ENCODE results near the gene USP33. TPM values are rescaled to one million over a fixed set of nuclear protein-coding genes. Genes with fewer than 3 reads are reported as not detected.

The USP33 gene
- total RNA-seq, 1 experiment from 2014 or later: 61.6 TPM

- no peak for TF ChIP-seq ZNF512 (CRISPR knock-in tag; IDR thresholded peaks at IDR 0.05; ENCODE audit: borderline replicate concordance)
Observed at GRCh38 chr1:77718181-77718580, 41.5 kb downstream of the USP33 start (continued).

- Mint-ChIP-seq H3K4me3 (no peak overlapping the region), H3K9me3 (no peaks in the 10 kb centered on the region), H3K27ac (no peak overlapping the region), H3K27me3 (ENCODE audit: low read depth) (no peaks in the 10 kb centered on the region), H3K36me3 (peaks cover 47% of the 10 kb centered on the region), H3K4me1 (no peaks in the 10 kb centered on the region)
- POLR2A ChIA-PET: no interaction called here
- DNase-seq (ENCODE audit: low spot score): no peak
- ATAC-seq: no peak
- TF ChIP-seq SP1 (CRISPR knock-in tag; conservative IDR thresholded peaks at IDR 0.05): no peak
- TF ChIP-seq ATF3 (CRISPR knock-in tag; conservative IDR thresholded peaks at IDR 0.05): no peak
- TF ChIP-seq ZNF121 (CRISPR knock-in tag; IDR thresholded peaks at IDR 0.05): peak; percentile 62; the same call in 1 of the 2 replicates
- no peak for TF ChIP-seq GTF2I (CRISPR knock-in tag; conservative IDR thresholded peaks at IDR 0.05)
- no peak for TF ChIP-seq FOXP1 (CRISPR knock-in tag; IDR thresholded peaks at IDR 0.05; ENCODE audit: borderline replicate concordance)
- no peak for TF ChIP-seq ZBTB43 (CRISPR knock-in tag; IDR thresholded peaks at IDR 0.05)
- CTCF ChIA-PET: no interaction called here
Observed at GRCh38 chr1:77716065-77716464, 43.6 kb downstream of the USP33 start.

- ATAC-seq: no peak
- no peaks in the 10 kb centered on the region for H3K27me3 Mint-ChIP-seq (ENCODE audit: low read depth)
- POLR2A ChIA-PET: no interaction called here
- H3K27ac Mint-ChIP-seq: no peak overlapping the region
- H3K4me1 Mint-ChIP-seq: no peaks in the 10 kb centered on the region
- H3K4me3 Mint-ChIP-seq: no peak overlapping the region
- H3K36me3 Mint-ChIP-seq: peaks cover 22% of the 10 kb centered on the region
- CTCF ChIA-PET: no interaction called here
- no peaks in the 10 kb centered on the region for H3K9me3 Mint-ChIP-seq
- no peak for DNase-seq (ENCODE audit: low spot score)
- TF ChIP-seq ESRRA (CRISPR knock-in tag; IDR thresholded peaks at IDR 0.05; ENCODE audit: borderline replicate concordance): no peak
- TF ChIP-seq NR1H2 (CRISPR knock-in tag; IDR thresholded peaks at IDR 0.05): no peak
- no peak for TF ChIP-seq NR2C2 (CRISPR knock-in tag; IDR thresholded peaks at IDR 0.05)
- no peak for TF ChIP-seq OVOL2 (CRISPR knock-in tag; IDR thresholded peaks at IDR 0.05; ENCODE audit: borderline replicate concordance)
- no peak for TF ChIP-seq ZBTB43 (CRISPR knock-in tag; IDR thresholded peaks at IDR 0.05)
- TF ChIP-seq ARID4B (CRISPR knock-in tag; IDR thresholded peaks at IDR 0.05; ENCODE audit: borderline replicate concordance): no peak
- no peak for TF ChIP-seq TEAD4 (CRISPR knock-in tag; IDR thresholded peaks at IDR 0.05)
- no peak for TF ChIP-seq ELF4 (CRISPR knock-in tag; IDR thresholded peaks at IDR 0.05; ENCODE audit: low read depth)
- TF ChIP-seq ZNF532 (CRISPR knock-in tag; IDR thresholded peaks at IDR 0.05; ENCODE audit: borderline replicate concordance): no peak
- no peak for TF ChIP-seq FOXJ3 (CRISPR knock-in tag; IDR thresholded peaks at IDR 0.05; ENCODE audit: borderline replicate concordance)
- no peak for TF ChIP-seq TEAD1 (CRISPR knock-in tag; IDR thresholded peaks at IDR 0.05)
- TF ChIP-seq ZNF219 (CRISPR knock-in tag; IDR thresholded peaks at IDR 0.05; ENCODE audit: borderline replicate concordance): no peak
- no peak for TF ChIP-seq ZNF317 (CRISPR knock-in tag; IDR thresholded peaks at IDR 0.05; ENCODE audit: borderline replicate concordance, low read depth)
Observed at GRCh38 chr1:77709727-77710126, 49.9 kb downstream of the USP33 start.

Data from WTC11 (cell line).